Stomach (tissue), 4 donors: Measurements from ENCODE around the gene FIBP.

Experiments
- CTCF ChIP-seq, 7 experiments: fragments of 450-650 bp in 4 of 7; fragments of 200-600 bp in 3 of 7; sonication (generic) in 3 of 7; IDR thresholded peaks; one replicate each; pipeline ENCODE4 v1.5.1; 2016 to 2019; ENCODE audit warnings: antibody characterized with exemption in 7 of 7, control low read depth in 2 of 7, mild to moderate bottlenecking in 1 of 7
- POLR2A ChIP-seq, 4 donors: fragments of 450-650 bp; IDR thresholded peaks; one replicate each; pipeline ENCODE4 v1.6.1; 2016; ENCODE audit warnings: antibody characterized with exemption in 4 of 4, control low read depth in 2 of 4, mild to moderate bottlenecking in 1 of 4, moderate library complexity in 1 of 4

GRCh38 chr11:65894034-65894591, 5.8 kb upstream of the FIBP start:
- TF ChIP-seq CTCF (IDR thresholded peaks at IDR 0.05) (no peak), POLR2A (IDR thresholded peaks at IDR 0.05) (no peak)
